HG02610 (cell line): ENCODE results near the gene ARL5B.

Source experiments
- ATAC-seq: cut with Tn5 transposase; IDR thresholded peaks from one replicate; pipeline ENCODE4 v1.9.1; 2021; ENCODE audit warnings: mild to moderate bottlenecking, moderate library complexity; ENCODE audit not compliant: unreplicated experiment

ARL5B gene

DNA sequence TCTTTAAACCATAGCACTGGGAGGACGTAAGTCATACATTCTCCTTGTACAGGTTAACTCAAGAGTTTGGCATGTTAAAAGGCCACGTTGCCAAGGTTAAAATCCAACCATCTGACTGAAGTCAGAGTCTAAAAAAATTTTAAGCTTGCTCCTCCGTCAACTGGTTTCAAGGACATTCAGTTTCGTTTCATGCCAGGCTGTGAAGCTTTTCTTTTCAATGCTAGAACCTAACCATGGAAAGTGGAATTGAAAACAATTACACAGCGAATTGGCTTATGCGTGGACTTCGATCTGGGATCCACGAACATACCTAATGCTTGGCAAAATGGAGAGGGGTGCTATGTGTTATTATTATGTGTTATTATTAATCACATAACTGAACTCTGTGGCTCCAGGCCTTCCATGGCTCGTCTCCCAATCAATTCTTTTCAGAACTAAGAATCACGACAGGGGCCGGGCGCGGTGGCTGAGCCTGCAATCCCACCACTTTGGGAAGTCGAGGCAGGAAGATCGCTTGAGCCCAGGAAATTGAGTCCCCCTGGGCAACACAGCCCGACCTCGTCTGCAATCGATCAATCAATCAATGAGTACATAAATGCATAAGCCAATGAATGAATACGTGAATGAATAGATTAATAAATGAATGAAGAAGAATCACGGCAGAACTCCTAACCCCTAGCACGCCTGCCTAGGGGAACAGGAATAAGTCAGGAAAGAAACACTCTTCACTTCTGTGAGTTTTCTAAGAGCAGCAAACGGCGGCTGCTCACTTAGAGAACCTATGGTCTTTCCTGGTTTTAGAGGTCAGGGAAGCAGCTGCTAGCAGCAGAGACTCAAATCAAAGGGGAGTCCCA lies 733 bp upstream of the ARL5B start:
- ATAC-seq: no peak

GRCh38 chr10:18659819-18660535 lies 746 bp downstream of the ARL5B start:
- ATAC-seq: peak; percentile 14

GRCh38 chr10:18660816-18661431 lies 1.7 kb downstream of the ARL5B start:
- no peak for ATAC-seq

DNA sequence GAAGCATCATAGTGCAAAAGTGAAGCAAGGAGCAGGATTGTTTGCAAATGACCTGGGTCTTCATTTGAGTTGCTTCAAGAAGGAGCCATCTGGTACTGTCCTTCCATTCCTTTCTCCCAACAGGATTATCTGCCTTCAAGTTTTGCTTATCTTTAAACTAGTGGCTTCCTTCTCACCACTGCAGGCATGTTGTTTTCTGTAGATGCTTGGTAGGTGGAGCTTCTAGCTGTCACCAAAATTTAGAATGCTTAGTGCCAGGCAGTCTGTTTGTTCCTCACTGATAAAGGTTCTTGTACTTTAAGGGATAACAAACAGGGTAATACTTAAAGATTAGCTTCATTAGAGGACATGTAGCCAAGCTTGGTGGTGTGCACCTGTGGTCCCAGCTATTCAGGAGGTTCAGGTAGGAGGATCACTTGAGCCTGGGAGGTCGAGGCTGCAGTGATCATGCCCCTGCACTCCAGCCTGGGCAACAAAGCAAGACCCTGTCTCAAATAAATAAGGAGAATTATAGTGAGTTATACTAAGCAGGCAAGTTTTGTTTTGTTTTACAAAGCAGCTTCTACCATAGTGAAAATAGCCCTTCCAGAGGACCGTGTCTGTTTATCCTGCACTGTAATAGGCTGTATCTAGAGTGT lies 5.7 kb downstream of the ARL5B start:
- ATAC-seq: no peak

DNA sequence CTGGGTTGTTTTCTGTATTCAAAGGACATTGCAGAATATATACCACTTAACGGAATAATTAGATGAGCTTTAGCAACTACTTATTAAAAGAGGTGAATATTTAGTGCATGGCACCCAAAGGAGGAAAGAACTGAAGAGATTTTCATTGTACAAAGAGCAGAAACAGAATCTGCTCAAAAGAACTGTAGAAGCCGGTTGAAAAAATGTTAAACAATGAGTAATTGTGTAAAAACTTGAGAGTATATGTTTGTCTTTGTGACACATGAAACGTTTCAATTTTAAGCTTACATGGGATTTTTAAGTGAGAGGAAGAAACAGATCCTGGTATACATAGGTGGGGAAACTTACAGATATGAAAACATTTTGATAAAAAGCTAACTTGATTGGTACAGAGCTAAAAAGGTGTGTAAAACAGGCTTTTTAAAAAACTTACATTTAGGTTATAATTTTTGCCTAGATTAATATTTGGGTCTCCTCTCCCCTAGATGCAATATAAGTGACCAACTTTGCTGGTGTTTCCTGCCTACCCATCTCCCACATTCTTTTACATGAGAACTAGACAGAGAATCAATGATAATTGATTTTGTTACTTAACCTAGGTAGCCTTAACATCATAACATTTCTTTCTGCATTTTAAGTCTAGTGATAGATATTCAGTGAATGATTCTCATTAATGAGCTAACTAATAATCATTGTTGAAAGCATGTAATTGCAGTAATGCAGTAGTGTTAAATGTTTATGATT lies 6.8 kb downstream of the ARL5B start:
- ATAC-seq: no peak

GRCh38 chr10:18666810-18667209 lies 7.6 kb downstream of the ARL5B start:
- ATAC-seq: no peak

DNA sequence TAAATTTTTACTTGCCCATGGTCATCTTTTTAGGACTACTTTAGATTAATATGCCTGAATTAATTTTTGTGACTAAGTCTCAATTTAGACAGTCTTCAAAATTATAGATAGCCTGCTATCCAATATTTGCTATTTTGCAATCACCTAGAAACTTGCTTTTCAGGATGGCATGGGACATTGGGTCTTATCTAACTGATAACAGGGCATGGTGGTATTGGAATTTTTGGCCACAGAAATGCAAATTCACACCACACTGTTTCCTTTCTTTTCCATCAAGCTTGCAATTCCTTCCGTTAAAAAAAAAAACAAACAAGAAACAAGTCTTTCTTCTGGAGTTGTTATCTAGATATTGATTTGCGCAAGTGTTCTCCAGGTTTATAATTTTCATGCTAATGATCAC lies 8.8 kb downstream of the ARL5B start:
- ATAC-seq: no peak

DNA sequence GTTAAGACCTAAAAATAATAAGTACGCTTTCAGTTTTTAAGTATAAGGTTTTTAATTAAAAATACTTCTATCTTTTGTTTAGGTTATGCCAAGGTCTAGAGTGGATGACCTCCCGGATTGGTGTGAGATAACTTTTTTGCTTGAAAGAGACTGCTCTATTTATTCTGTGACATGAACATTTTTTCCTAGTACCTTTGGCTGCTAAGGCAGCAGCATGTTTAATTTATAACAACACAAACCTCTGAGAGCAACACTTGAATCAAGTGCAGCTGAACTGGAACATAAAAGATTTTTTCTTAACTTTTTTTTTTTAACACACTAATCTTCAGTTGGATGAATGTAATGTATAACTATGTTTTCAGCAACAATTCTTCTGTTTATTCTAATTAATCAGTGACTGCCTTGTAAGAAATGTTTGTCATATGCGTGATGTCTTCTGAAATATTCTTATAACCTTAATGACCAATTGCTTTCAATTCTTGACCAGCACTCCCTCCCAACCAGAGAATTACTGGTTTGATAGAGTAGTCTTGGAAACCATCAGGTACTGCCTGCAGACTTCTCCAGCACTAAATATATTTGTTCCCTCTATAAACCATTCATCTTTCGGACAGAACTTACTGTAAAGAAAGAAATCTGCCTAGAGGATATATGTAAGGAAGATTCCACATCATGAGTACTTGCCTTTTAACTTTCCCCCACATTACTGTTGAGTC lies 16.0 kb downstream of the ARL5B start:
- no peak for ATAC-seq

- ATAC-seq: no peak
Observed at GRCh38 chr10:18680754-18681153, 21.5 kb downstream of the ARL5B start.

DNA sequence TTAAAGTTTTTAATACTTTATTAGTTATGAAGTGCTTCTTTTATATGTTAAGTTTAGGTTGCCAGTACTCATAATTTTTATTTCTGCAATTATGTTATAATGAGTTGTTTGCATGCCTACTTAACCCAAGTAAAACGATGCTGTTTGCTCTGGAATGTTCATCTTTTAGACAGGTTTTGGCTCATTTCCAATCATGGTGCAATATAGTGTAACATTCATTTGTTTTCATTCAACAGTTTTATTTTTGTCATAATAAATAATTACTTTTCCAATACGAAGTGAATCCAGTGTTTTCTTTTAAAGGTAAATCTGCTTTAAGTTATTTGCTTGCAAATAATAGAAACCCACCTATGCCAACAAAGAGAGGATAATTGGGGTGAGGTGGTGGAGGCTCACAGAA lies 22.1 kb downstream of the ARL5B start:
- no peak for ATAC-seq

GRCh38 chr10:18681971-18682411 lies 22.8 kb downstream of the ARL5B start:
- no peak for ATAC-seq

- no peak for ATAC-seq
Observed at GRCh38 chr10:18683427-18683826, 24.2 kb downstream of the ARL5B start.

DNA sequence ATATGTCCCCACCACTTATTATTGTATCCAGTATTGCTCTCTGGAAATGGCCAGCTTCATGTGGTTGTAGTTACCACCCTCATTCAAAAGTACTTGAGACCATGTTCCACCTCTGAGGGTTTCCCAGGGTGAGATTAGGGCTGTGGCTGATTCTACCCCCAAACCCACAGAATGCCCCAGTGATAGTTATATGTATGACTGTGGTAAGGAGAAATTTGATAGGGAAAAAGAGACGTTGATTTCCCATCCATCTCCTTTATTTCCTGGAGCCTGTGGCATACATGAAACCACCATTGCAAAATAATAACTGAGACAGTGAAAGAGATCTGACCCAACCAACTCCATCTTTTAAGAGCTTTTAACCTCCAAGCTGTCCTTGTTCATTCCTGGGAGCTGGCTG lies 25.2 kb downstream of the ARL5B start:
- no peak for ATAC-seq

- no peak for ATAC-seq
Observed at GRCh38 chr10:18684953-18685352, 25.7 kb downstream of the ARL5B start.

DNA sequence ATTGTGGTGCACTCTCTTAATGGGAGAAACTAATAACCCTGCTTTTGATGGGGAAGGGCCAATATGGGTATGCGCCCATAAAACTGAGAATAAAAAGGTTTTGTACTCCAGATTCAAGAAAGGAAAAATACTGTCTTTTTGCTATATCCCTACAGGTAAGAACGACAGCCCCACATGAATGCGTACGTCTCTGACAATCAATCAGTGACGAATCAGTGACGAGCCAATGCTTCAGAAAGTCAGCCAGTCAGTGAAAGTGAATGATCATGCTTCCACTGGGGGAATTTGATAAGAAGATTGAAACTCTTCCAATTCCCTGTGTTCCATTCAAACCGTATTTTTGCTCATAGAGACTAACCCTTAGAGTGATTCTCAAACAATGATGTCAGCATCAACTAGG lies 26.3 kb downstream of the ARL5B start:
- no peak for ATAC-seq

DNA sequence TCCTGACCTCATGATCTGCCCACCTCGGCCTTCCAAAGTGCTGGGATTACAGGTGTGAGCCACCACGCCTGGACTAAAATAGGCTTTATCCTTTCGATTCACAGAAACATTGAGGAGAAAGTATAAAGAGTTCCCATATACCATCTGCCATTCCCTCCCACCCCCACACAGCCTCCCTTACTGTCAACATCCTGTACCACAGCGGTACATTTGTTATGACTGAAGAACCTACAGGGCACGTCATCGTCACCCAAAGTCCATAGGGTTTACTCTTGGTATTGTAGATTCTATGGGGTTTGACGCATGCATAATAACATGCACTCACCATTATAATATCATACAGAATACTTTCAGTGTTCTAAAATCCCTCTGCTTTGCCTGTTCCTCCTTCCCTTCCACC lies 28.0 kb downstream of the ARL5B start:
- no peak for ATAC-seq

- no peak for ATAC-seq
Observed at GRCh38 chr10:18687706-18688105, 28.5 kb downstream of the ARL5B start.

GRCh38 chr10:18689498-18689897 lies 30.3 kb downstream of the ARL5B start:
- ATAC-seq: no peak

DNA sequence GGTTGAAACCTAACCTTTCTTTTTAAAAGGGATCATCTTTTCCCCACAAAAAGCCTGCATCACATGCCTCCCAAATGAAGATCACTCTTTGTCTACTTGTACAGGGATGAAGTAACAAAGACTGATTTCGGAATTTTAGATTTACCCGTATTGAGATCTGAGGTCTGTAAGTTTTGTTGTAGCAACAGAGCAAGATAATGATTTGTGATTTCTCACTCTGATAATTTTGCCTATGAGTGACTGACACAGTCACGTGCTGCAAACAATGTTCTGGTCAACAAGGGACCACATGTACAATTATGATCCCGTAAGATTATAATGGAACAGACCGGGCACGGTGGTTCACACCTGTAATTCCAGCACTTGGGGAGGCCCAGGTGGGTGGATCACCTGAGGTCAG lies 31.3 kb downstream of the ARL5B start:
- no peak for ATAC-seq
